Stimulated activated CD4-positive, alpha-beta T cell treated with anti-CD3 and anti-CD28 coated beads, Interleukin-15, amount 100 ng/mL, for 1 hour (primary cell): ENCODE results near the gene CUEDC1.
"Not testable (repeated sequence)": the region's sequence is repeated elsewhere in the genome, so short reads cannot be mapped to it uniquely, and the experiment has no call there.

Experiments used
- DNase-seq, 2 donors: peaks; one replicate each; pipeline ENCODE4 v3.0.0-alpha.2; 2020; ENCODE audit warnings: low read depth in 1 of 2, low spot score in 1 of 2

The CUEDC1 gene

DNA sequence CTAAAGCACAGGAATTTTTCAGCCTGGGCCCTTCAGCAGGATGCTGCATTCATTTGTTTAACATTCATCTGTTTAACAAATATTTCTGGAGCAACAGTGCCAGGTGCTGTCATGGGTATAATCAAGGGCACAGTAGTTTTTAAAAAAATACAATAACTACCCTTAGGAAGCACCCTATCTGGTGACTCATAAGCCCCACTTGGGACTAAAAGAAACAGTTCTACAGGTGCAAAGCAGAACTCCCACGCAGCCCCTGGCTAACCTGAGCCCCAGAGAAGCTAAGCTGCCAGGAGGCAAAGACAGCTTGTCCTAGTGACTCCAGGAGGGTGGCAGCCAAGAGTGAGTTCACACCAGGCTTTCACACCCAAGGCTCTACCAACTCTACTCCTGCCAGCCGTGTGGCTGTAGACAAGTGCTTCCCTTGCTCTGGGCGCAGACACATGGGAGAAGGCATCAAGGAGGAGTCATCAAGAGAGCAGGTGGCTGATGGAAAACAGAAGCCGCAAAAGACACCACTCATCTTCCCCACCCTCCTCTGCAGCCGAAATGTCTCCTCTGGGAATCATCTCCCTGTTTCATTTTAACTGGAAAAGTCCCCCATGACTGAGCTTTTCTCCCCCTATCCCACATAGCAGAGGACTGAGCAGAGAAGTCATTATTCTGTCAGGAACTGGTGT lies 14.4 kb downstream of the CUEDC1 start:
- DNase-seq, result no peak

DNA sequence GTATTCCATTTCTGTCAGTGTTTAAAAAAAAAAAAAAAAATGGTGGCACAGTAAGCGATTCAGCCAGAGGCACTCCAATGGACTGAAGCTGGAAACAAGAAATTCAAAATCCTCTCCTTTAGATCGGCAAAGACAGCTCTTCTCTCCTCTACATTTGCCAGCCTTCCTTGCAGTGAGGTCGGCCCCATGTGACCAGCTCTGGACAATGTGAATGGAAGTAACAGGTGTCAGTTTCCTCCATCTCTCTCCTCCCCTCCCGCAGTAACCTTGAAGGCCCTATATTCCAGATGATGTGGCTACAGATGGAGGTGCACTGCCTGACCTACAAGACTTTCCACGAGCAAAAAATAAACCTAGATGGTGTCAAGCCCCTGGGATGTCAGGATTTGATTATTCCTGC lies 15.0 kb downstream of the CUEDC1 start:
- DNase-seq, result no peak

DNA sequence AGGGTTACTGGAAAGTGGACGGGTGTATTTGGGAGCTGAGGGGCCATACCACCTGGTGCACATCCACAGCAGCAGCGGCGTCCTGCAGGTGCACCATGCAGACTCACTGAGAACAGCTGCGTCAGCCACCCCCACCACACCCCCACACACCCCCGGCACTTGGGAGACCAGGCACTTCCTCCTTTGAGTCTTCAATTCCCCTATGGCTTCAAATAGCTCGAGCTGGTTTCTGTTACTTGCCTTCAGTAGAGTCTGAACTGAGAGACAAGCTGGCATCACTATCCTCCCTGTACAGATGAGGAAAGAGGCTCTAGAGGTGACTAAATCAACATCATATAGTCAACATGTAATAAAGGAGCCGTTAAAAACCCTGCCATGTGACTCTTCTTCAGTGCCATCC lies 15.4 kb downstream of the CUEDC1 start:
- no peak for DNase-seq

DNA sequence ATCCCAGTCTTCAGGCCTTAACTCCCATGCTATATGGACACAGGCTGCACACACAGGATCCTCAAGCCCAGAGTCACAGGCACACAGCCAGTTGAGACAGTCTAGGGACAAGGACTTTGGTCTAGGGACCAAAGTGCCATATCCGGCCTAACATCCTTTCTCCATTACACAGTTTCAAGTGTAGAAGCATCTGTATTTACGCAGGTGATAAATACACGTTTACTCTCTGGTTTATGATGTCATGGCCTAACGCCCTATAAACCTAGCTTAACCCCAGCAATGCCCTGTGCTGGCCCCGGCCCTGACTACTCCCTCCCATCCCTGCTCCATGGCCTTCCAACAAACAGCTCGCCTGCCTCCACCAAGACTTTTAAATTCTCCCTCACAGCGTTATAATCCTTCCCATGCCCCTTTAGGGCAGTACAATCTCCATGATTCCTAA lies 17.1 kb downstream of the CUEDC1 start:
- DNase-seq, result no peak

DNA sequence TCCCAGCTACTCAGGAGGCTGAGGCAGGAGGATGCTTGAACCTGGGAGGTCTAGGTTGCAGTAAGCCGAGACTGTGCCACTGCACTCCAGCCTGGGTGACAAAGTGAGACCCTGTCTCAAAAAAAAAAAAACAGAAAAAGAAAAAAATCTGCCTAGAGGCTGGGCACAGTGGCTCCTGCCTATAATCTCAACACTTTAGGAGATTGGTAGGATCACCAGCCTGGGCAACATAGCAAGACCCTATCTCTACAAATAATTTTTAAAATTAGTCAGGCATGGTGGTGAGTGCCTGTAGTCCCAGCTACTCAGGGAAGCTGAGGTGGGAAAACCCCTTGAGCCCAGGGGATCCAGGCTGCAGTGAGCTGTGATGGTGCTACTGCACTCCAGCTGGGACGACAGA lies 17.7 kb downstream of the CUEDC1 start:
- DNase-seq, result no peak

DNA sequence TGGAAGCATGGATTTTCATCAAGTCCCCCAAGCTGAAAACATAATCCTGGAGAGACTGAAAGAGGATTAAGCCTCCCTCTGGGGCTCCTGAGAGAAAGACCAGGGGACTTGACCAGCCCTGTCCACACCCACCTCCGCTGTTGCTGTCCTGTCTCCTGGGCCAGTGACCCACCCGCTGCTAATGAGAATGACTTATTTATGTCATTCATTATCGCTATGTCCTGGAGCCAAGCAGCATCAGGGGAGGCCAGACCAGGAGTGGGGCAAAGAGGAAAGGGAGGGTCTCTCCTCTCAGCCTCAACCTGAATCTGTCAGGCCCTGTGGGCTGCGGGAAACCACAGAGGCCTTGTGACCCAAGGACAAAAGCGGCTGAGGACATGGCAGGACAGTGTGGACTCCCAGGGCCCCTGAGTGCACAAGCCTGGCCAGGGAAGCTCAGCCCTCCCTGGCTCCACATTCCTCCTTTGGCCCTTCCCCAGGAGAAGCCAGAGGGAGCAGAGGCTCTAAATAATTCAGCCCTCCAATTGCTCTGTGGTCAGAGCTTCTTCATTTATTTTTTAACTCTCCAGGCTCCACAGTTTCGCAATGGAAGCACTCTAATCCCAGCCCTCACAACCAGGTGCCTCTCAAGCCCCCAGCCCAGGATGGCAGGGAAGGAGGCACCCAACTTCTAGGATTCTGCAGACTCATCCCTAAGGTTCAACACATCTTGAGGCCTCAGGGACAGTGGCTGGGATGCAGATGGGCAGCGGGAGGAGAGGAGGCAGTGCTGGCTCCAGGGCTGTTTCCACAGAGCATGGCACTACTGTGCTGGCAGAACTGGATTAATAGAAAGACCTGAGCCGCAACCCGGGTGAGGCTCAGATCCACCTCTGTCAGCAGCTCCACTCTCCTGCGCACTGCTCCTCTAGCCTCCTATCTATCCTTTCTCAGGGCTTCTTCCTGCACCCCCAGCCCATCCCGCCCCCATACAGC lies 19.1 kb downstream of the CUEDC1 start:
- no peak for DNase-seq

DNA sequence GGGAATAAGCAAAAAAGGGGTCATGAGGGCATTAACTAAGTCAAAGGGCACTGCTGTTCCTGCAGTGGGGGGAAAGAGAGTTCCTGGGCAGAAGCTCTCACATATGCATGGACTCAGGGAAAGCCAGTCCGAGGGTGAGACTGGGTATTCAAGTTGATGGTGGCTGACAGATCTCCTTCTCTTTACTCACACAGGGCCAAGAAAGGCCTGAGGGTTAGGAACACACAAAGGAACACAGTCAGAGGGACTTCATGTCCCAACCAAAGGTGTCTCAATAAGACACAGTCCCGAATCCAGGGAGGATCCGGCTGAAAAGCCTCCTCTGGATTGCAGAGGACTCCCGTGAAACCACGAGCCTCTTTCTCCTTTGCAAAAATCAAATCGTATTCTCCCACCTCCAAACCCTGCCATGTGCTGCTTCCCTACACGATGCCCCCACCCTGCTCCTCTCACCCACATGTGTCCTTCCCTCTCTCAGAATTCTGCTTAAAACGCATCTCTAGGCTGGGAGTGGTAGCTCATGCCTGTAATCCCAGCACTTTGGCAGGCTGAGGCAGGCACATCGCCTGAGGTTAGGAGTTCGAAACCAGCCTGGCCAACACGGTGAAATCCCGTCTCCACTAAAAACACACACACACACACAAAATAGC lies 23.6 kb downstream of the CUEDC1 start:
- no peak for DNase-seq

DNA sequence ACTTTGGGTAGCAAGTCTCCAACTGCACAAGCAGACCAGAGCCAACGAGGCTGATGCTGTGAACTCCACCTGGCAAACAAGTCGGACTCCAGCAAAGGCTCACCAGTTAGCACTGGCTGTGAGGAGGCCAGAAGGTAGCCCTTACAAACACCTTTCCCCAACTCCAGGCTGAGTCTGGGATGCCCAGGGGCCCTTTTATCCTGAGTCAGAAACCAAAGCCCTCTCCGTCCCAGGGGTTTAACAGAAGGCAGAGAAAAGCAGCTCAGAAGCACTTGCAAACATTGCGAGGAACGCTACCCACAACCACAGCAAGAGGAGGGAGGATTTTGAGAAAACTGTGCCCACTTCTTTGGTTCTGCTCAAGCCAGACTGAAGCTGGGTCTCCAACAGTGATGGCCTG lies 25.0 kb downstream of the CUEDC1 start:
- no peak for DNase-seq

DNA sequence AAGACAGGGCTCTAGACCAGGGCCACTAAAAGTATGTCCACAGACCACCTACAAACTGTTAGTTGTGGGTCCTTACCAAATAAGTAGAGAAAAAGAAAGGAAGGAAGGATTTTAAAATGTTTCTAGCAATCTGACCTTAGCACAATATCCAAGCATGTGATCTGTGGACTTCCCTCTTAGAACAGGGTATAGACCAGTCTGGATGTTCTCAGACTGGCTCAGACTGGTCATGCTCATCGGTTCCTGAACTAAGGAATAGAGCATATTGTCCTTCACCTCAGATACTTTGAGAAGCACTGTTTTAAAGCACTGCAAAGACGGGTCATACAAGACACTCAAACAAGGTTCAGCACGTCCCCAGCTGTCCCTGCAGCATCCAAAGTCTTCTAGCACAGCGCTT lies 25.8 kb downstream of the CUEDC1 start:
- no peak for DNase-seq

DNA sequence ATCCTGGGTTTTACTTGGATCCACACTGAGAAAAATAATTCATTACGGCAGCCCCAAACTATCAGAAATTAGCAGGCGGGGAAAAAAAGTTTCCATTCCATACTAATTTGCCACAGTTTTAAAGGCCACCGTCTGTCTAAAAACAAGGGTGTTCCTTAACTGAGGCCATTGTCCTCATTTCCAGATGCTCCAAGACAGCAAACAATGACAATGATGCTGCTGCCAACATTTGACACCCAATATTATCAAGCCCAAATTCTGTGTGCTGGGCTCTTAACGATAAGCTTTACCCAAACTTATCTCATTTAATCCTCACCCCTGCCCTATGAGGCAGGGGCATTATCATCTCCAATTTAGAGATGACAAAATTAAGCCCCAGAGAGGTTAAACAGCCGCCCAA lies 26.3 kb downstream of the CUEDC1 start:
- DNase-seq, result no peak

DNA sequence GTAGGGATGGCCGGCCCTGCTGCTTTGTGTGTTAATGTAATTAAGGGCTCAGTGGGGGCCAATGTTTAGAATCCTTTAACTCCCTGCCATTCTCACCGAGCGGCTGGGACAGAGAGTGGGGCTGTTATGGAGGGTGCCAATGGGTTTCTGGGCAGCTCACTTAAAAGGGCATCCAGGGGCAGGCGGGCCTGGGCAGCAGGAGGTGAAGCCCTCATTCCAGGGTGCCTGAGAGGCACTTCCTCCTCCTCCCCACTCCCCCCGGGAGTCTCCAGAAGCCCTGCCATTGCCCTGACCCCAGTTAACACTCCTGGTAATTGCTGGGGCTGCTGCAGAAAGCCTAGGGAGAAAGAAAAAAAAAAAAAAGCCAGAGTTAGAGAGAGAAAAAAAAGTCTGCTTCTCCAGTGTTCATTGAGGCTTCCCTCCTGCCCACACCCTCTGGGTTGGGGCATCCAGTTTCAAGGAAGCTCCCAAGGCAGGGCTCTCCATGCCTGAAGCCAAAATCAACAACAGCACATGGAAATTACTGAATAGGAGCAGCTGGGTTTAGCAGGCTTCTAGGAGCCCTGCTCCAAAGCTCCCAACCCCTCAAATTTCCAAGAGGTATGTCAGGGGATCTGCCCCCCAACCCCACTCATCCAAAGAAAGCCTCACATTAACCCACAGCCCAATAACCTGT lies 28.0 kb downstream of the CUEDC1 start:
- DNase-seq, result no peak

DNA sequence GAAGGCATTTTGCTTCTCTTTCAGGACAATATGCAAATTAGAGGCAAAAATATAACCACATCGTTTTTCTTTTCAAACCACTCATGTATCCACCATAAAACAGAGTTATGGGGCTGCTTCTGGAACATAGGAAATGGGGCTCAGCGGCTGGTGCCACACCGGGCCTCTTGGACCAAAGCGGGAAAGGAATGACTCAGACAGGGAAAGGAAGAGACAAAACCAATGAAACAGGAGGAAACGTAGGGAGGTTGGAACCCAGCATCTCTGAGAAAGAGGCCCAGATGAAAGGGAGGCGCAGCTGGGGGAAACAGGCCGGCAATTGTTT lies 28.5 kb downstream of the CUEDC1 start:
- no peak for DNase-seq

DNA sequence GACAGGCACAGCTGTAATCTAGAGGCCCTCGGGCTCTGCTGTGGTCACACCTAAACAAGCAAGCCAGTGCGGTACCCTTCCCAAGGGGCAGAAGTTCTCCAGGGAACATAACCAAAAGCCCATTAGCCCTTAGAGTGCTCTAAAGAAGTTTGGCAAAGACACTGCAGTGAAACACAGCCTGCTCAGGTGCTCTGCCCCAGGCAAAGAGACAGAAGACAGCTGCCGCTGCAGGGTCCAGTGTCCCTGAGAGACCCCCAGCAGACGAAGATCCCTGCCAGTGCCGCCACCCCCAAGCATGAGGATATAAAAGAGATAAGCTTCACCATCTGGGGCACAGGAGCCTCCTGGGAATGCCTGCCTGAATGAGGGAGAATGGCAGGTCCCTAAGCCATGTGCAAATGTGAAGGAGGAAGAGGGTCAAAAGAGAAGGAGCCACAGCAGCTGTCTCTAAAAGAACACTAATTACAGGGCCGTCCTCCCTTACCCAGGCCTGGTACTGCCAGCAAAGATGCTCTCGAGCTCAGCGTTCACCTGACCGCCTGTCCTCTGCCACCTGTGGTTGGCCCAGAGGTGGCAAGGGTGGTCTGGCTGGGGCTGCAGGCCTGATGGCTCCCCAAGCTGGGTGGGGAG lies 29.7 kb downstream of the CUEDC1 start:
- DNase-seq, result no peak

DNA sequence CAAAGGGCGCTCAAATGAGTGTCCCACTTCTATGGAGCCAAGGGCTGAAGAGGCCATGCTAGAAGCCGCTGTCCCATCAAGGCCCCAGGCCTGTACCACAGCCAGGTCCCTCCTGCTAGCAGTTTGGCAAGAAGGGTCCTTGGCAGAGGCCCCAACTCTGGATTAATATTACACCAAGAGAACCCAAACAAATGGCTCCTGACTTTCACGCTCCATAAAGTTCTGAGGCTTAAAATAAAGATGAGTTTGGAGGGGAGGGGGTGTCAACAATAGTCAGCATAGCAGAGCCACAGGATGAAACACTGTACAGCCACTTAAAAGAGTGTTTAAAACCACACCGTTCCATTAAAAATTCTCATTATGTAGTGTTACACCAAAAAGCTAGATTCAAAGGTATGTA lies 30.5 kb downstream of the CUEDC1 start:
- no peak for DNase-seq

DNA sequence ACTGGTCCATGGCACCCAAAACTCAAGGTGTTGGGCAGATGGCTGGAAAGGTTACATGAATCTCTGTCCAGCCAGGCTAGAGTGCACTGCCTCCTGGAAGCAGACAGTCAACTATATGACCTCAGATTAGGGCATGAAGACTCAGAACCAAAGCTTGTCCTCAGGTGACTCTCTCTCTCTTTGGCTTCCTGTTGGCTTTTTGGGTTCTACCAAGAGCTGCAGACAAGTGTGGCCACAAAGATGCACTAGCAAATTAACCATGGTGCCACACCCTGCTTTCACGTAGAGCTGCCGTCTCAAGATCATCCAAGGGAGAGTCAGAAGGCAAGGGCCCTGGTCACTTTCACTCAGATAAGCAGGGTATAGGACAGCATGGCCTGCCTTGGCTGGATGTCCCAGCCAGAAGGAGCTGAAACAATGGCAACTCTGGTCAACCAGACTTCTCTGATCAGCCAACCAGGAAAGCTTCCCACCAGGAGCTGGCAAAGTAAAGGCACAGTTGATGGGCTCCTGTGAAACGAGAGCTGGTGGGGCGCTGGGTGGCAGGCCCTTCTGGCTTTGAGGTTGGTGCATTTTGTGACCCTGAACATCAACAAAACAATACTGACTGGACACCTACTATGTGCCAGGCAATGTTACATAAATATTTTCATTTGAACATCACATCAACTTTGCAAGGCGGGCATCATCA lies 31.9 kb downstream of the CUEDC1 start:
- no peak for DNase-seq

DNA sequence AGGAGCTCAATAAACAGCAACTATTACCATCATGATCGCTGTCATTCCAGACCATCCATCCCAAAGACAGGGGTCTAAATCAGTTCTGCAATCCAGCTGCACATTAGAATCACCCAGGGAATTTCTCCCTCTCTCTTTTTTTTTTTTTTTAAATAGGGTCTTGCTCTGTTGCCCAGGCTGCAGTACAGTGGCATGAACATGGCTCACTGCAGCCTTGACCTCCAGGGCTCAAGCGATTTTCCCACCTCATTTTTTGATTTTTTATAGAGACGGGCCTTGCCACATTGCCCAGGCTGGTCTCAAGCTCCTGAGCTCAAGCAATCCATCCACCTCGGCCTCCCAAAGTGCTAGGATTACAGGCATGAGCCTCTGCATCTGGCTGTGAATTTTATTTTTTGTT lies 32.5 kb downstream of the CUEDC1 start:
- DNase-seq, result not testable (repeated sequence)

DNA sequence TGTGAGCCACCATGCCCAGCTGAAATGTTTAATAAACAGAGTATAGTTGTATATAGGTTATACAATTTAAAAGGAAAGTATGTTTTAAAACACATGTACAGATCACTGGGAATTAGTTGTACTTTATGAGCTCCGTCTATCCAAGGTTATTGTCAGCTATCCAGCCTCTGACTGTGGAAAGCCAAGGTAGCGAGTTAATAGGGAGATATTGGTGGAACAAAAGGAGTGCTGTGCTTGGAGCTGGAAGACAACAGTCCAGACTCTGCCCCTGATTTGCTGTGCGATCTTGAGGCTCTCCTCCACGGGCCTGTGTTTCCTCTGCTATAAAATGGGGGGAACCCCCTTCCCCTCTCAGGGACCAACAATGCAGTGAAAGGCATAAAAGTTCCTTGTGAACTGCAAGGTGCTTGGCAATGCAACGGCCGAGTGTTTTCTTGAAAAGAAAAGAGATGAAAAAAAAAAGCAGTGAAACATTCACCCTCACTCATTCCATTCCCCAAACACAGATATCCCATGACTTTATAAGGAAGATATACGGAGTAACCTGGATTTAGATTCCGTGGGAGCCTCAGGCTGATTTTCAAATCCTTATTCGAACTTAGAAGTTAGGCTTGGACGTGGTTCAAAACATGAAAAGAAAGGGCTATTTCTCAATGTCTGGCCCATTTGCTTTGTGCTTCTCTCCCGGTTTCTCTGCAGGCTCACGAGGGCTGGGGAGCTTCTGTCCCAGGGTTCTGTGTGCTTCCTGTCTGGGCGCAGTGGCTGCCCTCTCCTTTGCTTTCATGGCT lies 34.1 kb downstream of the CUEDC1 start:
- DNase-seq, result no peak

DNA sequence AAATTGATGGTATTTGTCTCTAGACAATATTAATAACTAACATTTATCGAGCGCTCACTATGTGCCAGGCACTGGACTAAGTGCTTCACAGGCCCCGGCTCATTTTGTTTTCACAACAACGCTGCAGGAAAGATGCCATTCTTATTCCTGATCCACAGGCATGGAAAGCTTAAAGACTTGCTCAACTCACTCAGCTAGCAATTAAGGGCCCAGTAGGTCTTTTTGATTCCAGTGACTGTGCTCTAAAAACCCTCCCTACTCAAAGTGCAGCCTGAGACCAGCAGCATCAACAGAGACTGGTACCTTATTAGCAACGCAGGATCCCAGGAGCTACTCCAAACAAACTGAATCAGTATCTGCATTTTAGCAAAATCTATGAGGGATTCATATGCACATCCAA lies 35.3 kb downstream of the CUEDC1 start:
- DNase-seq, result no peak

DNA sequence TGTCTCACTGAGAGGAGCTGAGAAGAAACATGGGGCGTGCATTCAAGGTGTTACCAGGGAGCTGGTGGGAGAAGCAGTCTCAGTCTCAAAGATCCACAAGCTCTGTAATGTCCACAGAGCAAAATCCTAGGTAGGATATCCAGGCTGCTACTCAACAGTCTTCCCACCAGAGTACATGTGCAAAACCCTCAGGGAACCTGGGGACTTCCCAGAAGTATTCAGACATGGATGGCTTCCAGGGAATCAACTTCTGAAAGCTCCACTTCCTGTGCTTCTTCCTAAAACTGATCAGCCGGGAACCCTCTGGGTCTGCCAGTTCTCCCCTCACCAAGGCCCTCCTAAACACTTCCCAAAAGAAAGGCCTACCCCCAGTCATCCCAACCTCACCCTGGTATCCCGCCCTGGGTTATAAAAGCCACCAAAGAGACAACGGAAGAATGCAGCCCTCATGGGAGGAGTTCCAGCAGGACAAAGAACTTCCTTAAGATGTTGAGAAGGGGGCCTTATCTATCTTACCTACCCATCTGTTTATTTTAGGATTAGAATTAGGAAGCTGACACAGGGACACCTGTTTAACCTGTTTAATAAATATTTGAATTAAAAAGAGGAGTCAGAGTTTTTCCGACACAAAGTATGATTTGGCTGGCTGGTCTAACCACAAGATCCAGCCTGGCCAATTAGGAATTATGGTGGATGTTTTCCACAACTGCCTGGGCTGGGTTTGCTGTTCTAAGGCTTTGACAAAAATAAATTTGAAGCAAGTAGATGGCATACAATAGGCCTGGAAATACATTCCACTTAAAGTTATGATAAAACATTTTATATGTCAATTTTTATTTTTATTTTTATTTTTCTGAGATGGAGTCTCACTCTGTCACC lies 37.0 kb downstream of the CUEDC1 start:
- no peak for DNase-seq
